HTERT RPE-1 (cell line): ENCODE data around the gene SIGMAR1.

Source experiments
- in situ Hi-C: fragments of 300-500 bp; cut with MboI; formaldehyde crosslinking; loops from 4 replicates; pipeline ENCODE4 v1.14.3; 2020; ENCODE audit warnings: low sequenced_read_pairs

Gene SIGMAR1

GRCh38 chr9:34633166-34633565 is 4.4 kb downstream of the SIGMAR1 start:
- in situ Hi-C loops = no loop called here

- in situ Hi-C loops = no loop called here
Measured at GRCh38 chr9:34630402-34631154, 7.0 kb downstream of the SIGMAR1 start.

- in situ Hi-C loops = no loop called here
Measured at GRCh38 chr9:34629491-34629808, 8.1 kb downstream of the SIGMAR1 start.

- in situ Hi-C loops = no loop called here
Measured at GRCh38 chr9:34628656-34629490, 8.7 kb downstream of the SIGMAR1 start, which contains the start of gene ARID3C. TSS of gene ARID3C (minus strand) at chr9:34629066. CDS start at chr9:34628014, 1,052 bp downstream.

GRCh38 chr9:34627716-34628655 is 9.6 kb downstream of the SIGMAR1 start:
- in situ Hi-C loops = no loop called here

GRCh38 chr9:34625186-34625486 is 12.5 kb downstream of the SIGMAR1 start:
- in situ Hi-C loops = no loop called here

- in situ Hi-C loops = no loop called here
Measured at GRCh38 chr9:34624475-34625185, 13.0 kb downstream of the SIGMAR1 start.

GRCh38 chr9:34623374-34624235 is 14.0 kb downstream of the SIGMAR1 start:
- in situ Hi-C loops = no loop called here

- in situ Hi-C loops = no loop called here
Measured at GRCh38 chr9:34620061-34620994, 17.3 kb downstream of the SIGMAR1 start, which contains the start of gene DCTN3. TSS of gene DCTN3 (minus strand) at chr9:34620495. CDS start at chr9:34620464, 31 bp downstream.

GRCh38 chr9:34615132-34615531 is 22.5 kb downstream of the SIGMAR1 start:
- in situ Hi-C loops = no loop called here

- in situ Hi-C loops = no loop called here
Measured at GRCh38 chr9:34612788-34613390, 24.7 kb downstream of the SIGMAR1 start.

GRCh38 chr9:34611811-34612787 is 25.5 kb downstream of the SIGMAR1 start, which contains the start of gene RPP25L:
TSS of gene RPP25L (minus strand) at chr9:34612097. CDS start at chr9:34611296, 801 bp downstream.
- in situ Hi-C loops = no loop called here

GRCh38 chr9:34611251-34611810 is 26.3 kb downstream of the SIGMAR1 start:
- in situ Hi-C loops = no loop called here

- in situ Hi-C loops = no loop called here
Measured at GRCh38 chr9:34610434-34611206, 27.0 kb downstream of the SIGMAR1 start.

GRCh38 chr9:34607331-34607730 is 30.3 kb downstream of the SIGMAR1 start:
- in situ Hi-C loops = no loop called here

- in situ Hi-C loops = no loop called here
Measured at GRCh38 chr9:34606905-34607304, 30.7 kb downstream of the SIGMAR1 start.
